Tibial nerve (tissue), 4 donors: ENCODE data around the gene MOB2.
"Not testable (repeated sequence)": the region's sequence is repeated elsewhere in the genome, so short reads cannot be mapped to it uniquely, and the experiment has no call there.

Source experiments
- CTCF ChIP-seq, 5 experiments: fragments of 200-600 bp in 3 of 5; fragments of 450-650 bp in 2 of 5; sonication (generic) in 3 of 5; IDR thresholded peaks; one replicate each; pipeline ENCODE4 v1.5.1; 2016 to 2019; ENCODE audit warnings: antibody characterized with exemption in 5 of 5, mild to moderate bottlenecking in 3 of 5, moderate library complexity in 2 of 5
- EP300 ChIP-seq, 2 donors: sonication (generic); formaldehyde crosslinking; IDR thresholded peaks; one replicate each; pipeline ENCODE4 v1.6.1; 2017; ENCODE audit warnings: antibody characterized with exemption in 2 of 2, mild to moderate bottlenecking in 1 of 2
- POLR2A ChIP-seq, 2 donors: fragments of 450-650 bp; IDR thresholded peaks; one replicate each; pipeline ENCODE4 v1.6.1; 2017; ENCODE audit warnings: antibody characterized with exemption in 2 of 2, mild to moderate bottlenecking in 2 of 2, moderate library complexity in 2 of 2

GRCh38 chr11:1435479-1435819 is 51.1 kb downstream of the MOB2 start:
- not testable (repeated sequence) for TF ChIP-seq CTCF, EP300, POLR2A (IDR thresholded peaks at IDR 0.05)
